MV-4-11 (cell line): Measurements from ENCODE around the gene UBAP1.
"Not testable (repeated sequence)": the region's sequence is repeated elsewhere in the genome, so short reads cannot be mapped to it uniquely, and the experiment has no call there.

Experiments
- DNase-seq: peaks from one replicate; lab custom pipeline; 2025; lab: John Stamatoyannopoulos, UW

The UBAP1 gene

GRCh38 chr9:34178436-34179212, at the start of gene UBAP1:
Gene UBAP1 (plus strand): TSS chr9:34179043. CDS start chr9:34220915, 41,872 bp downstream.
- DNase-seq: peak; percentile 98

- DNase-seq: no peak
Measured at GRCh38 chr9:34131571-34131970, 47.3 kb upstream of the UBAP1 start.

- no peak for DNase-seq
Measured at GRCh38 chr9:34133436-34133949, 45.4 kb upstream of the UBAP1 start.

GRCh38 chr9:34134521-34134920, 44.3 kb upstream of the UBAP1 start:
- DNase-seq: no peak

- not testable (repeated sequence) for DNase-seq
Measured at GRCh38 chr9:34138644-34139043, 40.2 kb upstream of the UBAP1 start.

- peak; percentile 61 for DNase-seq
Measured at GRCh38 chr9:34139477-34140146, 39.2 kb upstream of the UBAP1 start.

GRCh38 chr9:34140853-34141252, 38.0 kb upstream of the UBAP1 start:
- DNase-seq: no peak

GRCh38 chr9:34143116-34143515, 35.7 kb upstream of the UBAP1 start:
- DNase-seq: peak; percentile 63

GRCh38 chr9:34145165-34145564, 33.7 kb upstream of the UBAP1 start:
- peak; percentile 17 for DNase-seq

GRCh38 chr9:34151398-34151797, 27.4 kb upstream of the UBAP1 start:
- no peak for DNase-seq

GRCh38 chr9:34154057-34154456, 24.8 kb upstream of the UBAP1 start:
- no peak for DNase-seq

- DNase-seq: no peak
Measured at GRCh38 chr9:34157318-34157717, 21.5 kb upstream of the UBAP1 start.

- no peak for DNase-seq
Measured at GRCh38 chr9:34157898-34158297, 20.9 kb upstream of the UBAP1 start.

GRCh38 chr9:34158362-34158869, 20.4 kb upstream of the UBAP1 start:
- peak; percentile 76 for DNase-seq

- DNase-seq: no peak
Measured at GRCh38 chr9:34163434-34163833, 15.4 kb upstream of the UBAP1 start.

- DNase-seq: peak; percentile 88
Measured at GRCh38 chr9:34169125-34169524, 9.7 kb upstream of the UBAP1 start.

- no peak for DNase-seq
Measured at GRCh38 chr9:34170237-34170991, 8.4 kb upstream of the UBAP1 start.

- DNase-seq: peak; percentile 96
Measured at GRCh38 chr9:34171753-34172535, 6.9 kb upstream of the UBAP1 start.

GRCh38 chr9:34176089-34176488, 2.8 kb upstream of the UBAP1 start:
- DNase-seq: no peak

- no peak for DNase-seq
Measured at GRCh38 chr9:34177593-34178435, 1.0 kb upstream of the UBAP1 start.
